Parathyroid adenoma (tissue), 2 donors: ENCODE measurements around the gene DYNLT1.

Experiments
- H2AFZ ChIP-seq: fragments of 300-600 bp; sonication (generic); one replicate; pipeline ENCODE4 v1.7.0; 2017; ENCODE audit warnings: antibody characterized with exemption, mild to moderate bottlenecking
- H3K27ac ChIP-seq: fragments of 300-600 bp; sonication (generic); one replicate; pipeline ENCODE4 v1.7.0; 2017
- H3K27me3 ChIP-seq: fragments of 300-600 bp; sonication (generic); one replicate; pipeline ENCODE4 v1.7.0; 2017; ENCODE audit warnings: low read length; ENCODE audit not compliant: control insufficient read depth, insufficient read depth
- H3K36me3 ChIP-seq: fragments of 300-600 bp; sonication (generic); one replicate; pipeline ENCODE4 v1.7.0; 2017; ENCODE audit warnings: low read length; ENCODE audit not compliant: control insufficient read depth, insufficient read depth
- H3K4me1 ChIP-seq: fragments of 300-600 bp; sonication (generic); one replicate; pipeline ENCODE4 v1.7.0; 2017; ENCODE audit warnings: control low read depth
- H3K4me2 ChIP-seq: fragments of 300-600 bp; sonication (generic); one replicate; pipeline ENCODE4 v1.7.0; 2017; ENCODE audit warnings: low read length
- H3K4me3 ChIP-seq: fragments of 300-600 bp; sonication (generic); one replicate; pipeline ENCODE4 v1.7.0; 2017; ENCODE audit warnings: low read depth, low read length
- H3K79me2 ChIP-seq: fragments of 300-600 bp; sonication (generic); one replicate; pipeline ENCODE4 v1.7.0; 2017; ENCODE audit warnings: control low read depth
- H3K9ac ChIP-seq: fragments of 300-600 bp; sonication (generic); one replicate; pipeline ENCODE4 v1.7.0; 2017; ENCODE audit warnings: mild to moderate bottlenecking
- H3K9me3 ChIP-seq: fragments of 300-600 bp; sonication (generic); one replicate; pipeline ENCODE4 v1.7.0; 2017; ENCODE audit warnings: low read length; ENCODE audit not compliant: control insufficient read depth
- CTCF ChIP-seq: fragments of 300-600 bp; sonication (generic); IDR thresholded peaks from one replicate; pipeline ENCODE4 v1.7.0; 2017; ENCODE audit warnings: antibody characterized with exemption, mild to moderate bottlenecking
- donor health status: primary hyperparathyroidism.

Gene DYNLT1

DNA sequence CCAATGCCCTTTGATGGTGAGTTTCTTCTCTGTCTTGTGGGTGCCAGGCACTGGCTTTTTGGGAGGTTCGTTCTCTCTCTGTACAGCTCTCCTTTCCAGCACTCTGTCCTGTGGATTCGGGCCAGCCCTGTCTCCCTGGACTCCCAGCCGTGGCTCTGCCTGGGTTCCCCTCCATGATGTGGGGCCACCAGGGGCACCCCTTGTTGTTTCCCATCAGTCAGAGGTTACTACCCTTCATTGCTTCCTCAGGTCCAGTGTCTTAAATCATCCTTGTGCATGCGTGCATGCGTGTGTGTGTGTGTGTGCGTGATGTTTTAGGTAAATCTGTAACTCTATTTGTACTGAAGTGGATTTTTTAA lies 40.5 kb downstream of the DYNLT1 start:
- TF ChIP-seq CTCF, result no peak
- no peaks in the 10 kb centered on the region for H3K36me3 ChIP-seq
- no peaks in the 10 kb centered on the region for H3K27me3 ChIP-seq

DNA sequence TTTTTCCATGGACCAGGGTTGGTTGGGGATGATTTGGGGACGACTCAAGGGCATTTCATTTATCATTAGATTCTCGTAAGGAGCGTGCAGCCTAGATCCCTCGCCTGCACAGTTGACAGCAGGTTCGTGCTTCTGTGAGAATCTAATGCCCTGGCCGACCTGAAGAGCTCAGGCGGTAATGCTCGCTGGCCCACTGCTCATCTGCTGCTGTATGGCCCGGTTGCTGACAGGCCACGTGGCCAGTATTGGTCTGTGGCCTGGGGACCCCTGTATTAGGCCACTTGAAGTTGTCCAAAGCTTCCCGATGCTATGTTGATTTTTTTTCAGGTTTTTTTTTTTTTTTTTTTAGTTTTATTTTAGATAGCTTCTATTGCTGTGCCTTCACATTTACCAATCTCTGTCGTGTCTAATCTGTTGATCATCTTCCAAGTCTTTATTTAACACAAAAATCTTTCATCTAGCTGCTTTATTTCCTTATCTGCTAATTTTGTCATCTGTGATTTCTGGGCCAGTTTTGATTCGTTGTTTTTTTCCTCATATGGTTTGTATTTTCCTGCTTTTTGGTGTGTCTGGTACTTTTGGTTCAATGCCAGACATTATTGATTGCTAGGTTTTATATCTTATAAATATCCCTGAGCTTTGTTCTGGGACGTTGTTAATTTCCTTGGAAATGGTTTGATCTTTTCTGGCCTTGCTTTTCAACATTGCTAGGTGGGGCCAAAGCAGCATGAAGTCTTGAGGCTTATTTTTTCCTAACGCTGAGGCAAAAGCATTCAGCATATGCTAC lies 41.1 kb downstream of the DYNLT1 start:
- no peak overlapping the region for H3K9ac ChIP-seq
- no peak overlapping the region for H3K27ac ChIP-seq
- H3K4me2 ChIP-seq, result no peak overlapping the region
- no peak overlapping the region for H3K4me3 ChIP-seq
- H3K36me3 ChIP-seq, result no peaks in the 10 kb centered on the region
- no peaks in the 10 kb centered on the region for H3K27me3 ChIP-seq
- no peak overlapping the region for H2AFZ ChIP-seq
- H3K4me1 ChIP-seq, result no peaks in the 10 kb centered on the region
- TF ChIP-seq CTCF, result no peak
- H3K79me2 ChIP-seq, result peaks cover 8% of the 10 kb centered on the region
- no peaks in the 10 kb centered on the region for H3K9me3 ChIP-seq

More for the DNA sequence above, 40.5 kb downstream of the DYNLT1 start:
- Histone ChIP-seq H3K4me2 (no peak overlapping the region), H3K9ac (no peak overlapping the region), H3K4me3 (no peak overlapping the region), H3K27ac (no peak overlapping the region), H3K4me1 (no peaks in the 10 kb centered on the region), H2AFZ (no peak overlapping the region), H3K79me2 (peaks cover 8% of the 10 kb centered on the region), H3K9me3 (no peaks in the 10 kb centered on the region)

GRCh38 chr6:158599635-158600034 lies 44.9 kb downstream of the DYNLT1 start:
- Histone ChIP-seq H3K4me1 (no peaks in the 10 kb centered on the region), H3K9me3 (no peaks in the 10 kb centered on the region), H3K36me3 (no peaks in the 10 kb centered on the region), H3K27ac (no peak overlapping the region), H3K27me3 (no peaks in the 10 kb centered on the region), H3K4me2 (no peak overlapping the region), H3K9ac (no peak overlapping the region), H2AFZ (no peak overlapping the region), H3K4me3 (no peak overlapping the region), H3K79me2 (peaks cover 4% of the 10 kb centered on the region)
- TF ChIP-seq CTCF, result no peak

DNA sequence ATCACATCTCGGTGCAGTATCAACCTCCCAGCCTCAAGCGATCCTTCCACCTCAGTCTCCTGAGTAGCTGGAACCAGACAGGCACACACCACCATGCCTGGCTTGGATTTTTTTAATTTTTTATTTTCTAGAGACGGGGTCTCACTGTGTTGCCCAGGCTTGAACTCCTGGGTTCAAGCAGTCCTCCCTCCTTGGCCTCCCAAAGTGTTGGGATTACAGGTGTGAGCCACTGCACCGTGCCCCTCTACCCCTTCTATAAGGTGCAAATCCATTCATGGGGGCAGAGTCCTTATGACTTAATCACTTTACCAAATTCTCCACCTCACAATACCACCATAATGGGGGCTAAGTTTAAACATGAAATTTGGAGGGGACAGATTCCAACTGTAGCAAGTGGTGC lies 47.0 kb downstream of the DYNLT1 start:
- H3K9ac ChIP-seq, result no peak overlapping the region
- H3K9me3 ChIP-seq, result no peaks in the 10 kb centered on the region
- no peaks in the 10 kb centered on the region for H3K27me3 ChIP-seq
- no peak overlapping the region for H3K4me3 ChIP-seq
- H3K4me2 ChIP-seq, result no peak overlapping the region
- H2AFZ ChIP-seq, result no peak overlapping the region
- H3K36me3 ChIP-seq, result no peaks in the 10 kb centered on the region
- H3K4me1 ChIP-seq, result no peaks in the 10 kb centered on the region
- H3K79me2 ChIP-seq, result peaks cover 4% of the 10 kb centered on the region
- no peak overlapping the region for H3K27ac ChIP-seq
- TF ChIP-seq CTCF, result no peak

DNA sequence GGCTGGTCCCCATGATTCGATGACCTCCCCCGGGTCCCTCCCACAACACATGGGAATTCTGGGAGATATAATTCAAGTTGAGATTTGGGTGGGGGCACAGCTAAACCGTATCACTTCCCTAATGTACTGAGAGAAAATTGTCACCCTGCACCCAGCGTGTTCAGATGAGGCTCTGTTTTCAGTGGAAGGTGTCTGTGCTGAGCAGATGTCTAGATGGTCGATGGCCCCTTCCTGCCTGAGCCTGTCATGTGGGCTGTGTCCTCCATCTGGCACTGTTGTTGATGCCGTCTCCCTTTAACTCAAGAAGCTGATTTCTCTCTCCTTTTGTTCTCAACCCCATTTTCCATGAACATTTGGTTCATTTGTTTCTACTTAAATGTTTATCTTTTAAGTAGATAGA lies 47.7 kb downstream of the DYNLT1 start:
- Histone ChIP-seq H3K4me3 (no peak overlapping the region), H3K36me3 (no peaks in the 10 kb centered on the region), H3K9ac (no peak overlapping the region), H3K4me1 (no peaks in the 10 kb centered on the region), H3K9me3 (no peaks in the 10 kb centered on the region), H3K27ac (no peak overlapping the region), H3K4me2 (no peak overlapping the region), H3K79me2 (peaks cover 4% of the 10 kb centered on the region), H2AFZ (no peak overlapping the region), H3K27me3 (no peaks in the 10 kb centered on the region)
- TF ChIP-seq CTCF, result no peak
